Activated CD4-positive, alpha-beta T cell treated with anti-CD3 and anti-CD28 coated beads, Interleukin-2, amount 50 U/mL, for 1 hour (primary cell): ENCODE data around the gene HCFC1R1.

Source experiments
- DNase-seq: peaks from one replicate; pipeline ENCODE4 v3.0.0-alpha.2; 2020

HCFC1R1 gene

GRCh38 chr16:2991566-2992261, 32.0 kb downstream of the HCFC1R1 start:
- DNase-seq = no peak

GRCh38 chr16:2990891-2991290, 32.9 kb downstream of the HCFC1R1 start:
- no peak for DNase-seq

GRCh38 chr16:2988590-2989099, 35.1 kb downstream of the HCFC1R1 start:
- DNase-seq = no peak

- no peak for DNase-seq
These were observed 35.9 kb downstream of the HCFC1R1 start for GRCh38 chr16:2987833-2988232.

- no peak for DNase-seq
These were observed 36.5 kb downstream of the HCFC1R1 start for GRCh38 chr16:2987286-2987685.

GRCh38 chr16:2986623-2987188, 37.0 kb downstream of the HCFC1R1 start:
- DNase-seq = no peak

- no peak for DNase-seq
These were observed 37.8 kb downstream of the HCFC1R1 start for GRCh38 chr16:2985893-2986355.

GRCh38 chr16:2985462-2985861, 38.3 kb downstream of the HCFC1R1 start:
- DNase-seq = no peak

GRCh38 chr16:2983706-2984136, 40.0 kb downstream of the HCFC1R1 start:
- DNase-seq = peak; percentile 55

GRCh38 chr16:2982402-2982801, 41.3 kb downstream of the HCFC1R1 start:
- DNase-seq = no peak

- no peak for DNase-seq
These were observed 41.9 kb downstream of the HCFC1R1 start for GRCh38 chr16:2981899-2982250.

GRCh38 chr16:2981177-2981898, 42.4 kb downstream of the HCFC1R1 start:
- DNase-seq = no peak

- DNase-seq = peak; percentile 93
These were observed 43.2 kb downstream of the HCFC1R1 start, which contains the start of gene PKMYT1 for GRCh38 chr16:2980227-2981176. PKMYT1 (minus strand) TSS chr16:2980446; CDS start chr16:2979657, 789 bp downstream.

- DNase-seq = no peak
These were observed 44.0 kb downstream of the HCFC1R1 start for GRCh38 chr16:2979669-2980226.

- no peak for DNase-seq
These were observed 46.3 kb downstream of the HCFC1R1 start for GRCh38 chr16:2977440-2977839.

- no peak for DNase-seq
These were observed 47.1 kb downstream of the HCFC1R1 start for GRCh38 chr16:2976673-2977072.

GRCh38 chr16:2976201-2976600, 47.5 kb downstream of the HCFC1R1 start:
- no peak for DNase-seq

GRCh38 chr16:2975161-2975795, 48.5 kb downstream of the HCFC1R1 start:
- no peak for DNase-seq

GRCh38 chr16:2974319-2975056, 49.3 kb downstream of the HCFC1R1 start:
- no peak for DNase-seq

GRCh38 chr16:2973605-2974318, 50.0 kb downstream of the HCFC1R1 start:
- no peak for DNase-seq
